SK-N-SH (cell line): ENCODE results near the gene SARDH. TPM values are rescaled to one million over a fixed set of nuclear protein-coding genes. Genes with fewer than 3 reads are reported as not detected.

Experiments
- CTCF ChIA-PET: fragments of 300-600, 350-600 bp; formaldehyde crosslinking; extraction: SDS; loops from one replicate; lab custom pipeline; 2021; lab: Yijun Ruan, JAX
- POLR2A ChIA-PET: fragments of 350-600 bp; sonication (Branson Sonifier 250); formaldehyde crosslinking; extraction: SDS; loops from one replicate; lab custom pipeline; 2020; ENCODE audit warnings: antibody characterized with exemption, inconsistent platforms; lab: Yijun Ruan, JAX
- DNase-seq: peaks from one replicate; pipeline ENCODE4 v3.0.0; 2012
- H2AFZ ChIP-seq: fragments of 200-600 bp; sonication (generic); 2 replicates; pipeline ENCODE4 v1.8.1; 2016; ENCODE audit warnings: antibody characterized with exemption, mild to moderate bottlenecking, low read depth
- H3F3A ChIP-seq: fragments of 200-600 bp; sonication (generic); replicated peaks from 2 replicates; pipeline ENCODE3; 2016; ENCODE audit warnings: antibody characterized with exemption, mild to moderate bottlenecking; ENCODE audit not compliant: insufficient read depth
- H3K27ac ChIP-seq, 2 experiments: fragments of 200-500 bp in 1 of 2; fragments of 200-600 bp in 1 of 2; sonication (Bioruptor generic) in 1 of 2; sonication (generic), shearing (Covaris generic) in 1 of 2; 2 replicates each; pipeline versions ENCODE4 v1.5.1 to v1.6.1; 2014 to 2016; ENCODE audit warnings: low read depth in 2 of 2, inconsistent platforms in 1 of 2, low read length in 1 of 2, mild to moderate bottlenecking in 1 of 2, mixed read lengths in 1 of 2
- H3K27me3 ChIP-seq: fragments of 200-600 bp; sonication (generic), shearing (Covaris generic); 2 replicates; pipeline ENCODE4 v1.6.1; 2016; ENCODE audit warnings: mixed run types; ENCODE audit not compliant: insufficient read depth
- H3K36me3 ChIP-seq, 2 experiments: fragments of 200-500 bp in 1 of 2; fragments of 200-600 bp in 1 of 2; sonication (Bioruptor generic) in 1 of 2; sonication (generic) in 1 of 2; replicated peaks in 1 of 2; 2 replicates each; pipeline versions ENCODE3 to v1.5.1; 2014 to 2016; ENCODE audit warnings: low read length in 1 of 2, mild to moderate bottlenecking in 1 of 2; ENCODE audit not compliant: insufficient read depth in 2 of 2, control insufficient read depth in 1 of 2
- H3K4me1 ChIP-seq, 2 experiments: fragments of 200-500 bp in 1 of 2; fragments of 200-600 bp in 1 of 2; sonication (Bioruptor generic) in 1 of 2; sonication (generic), shearing (Covaris generic) in 1 of 2; 2 replicates each; pipeline versions ENCODE4 v1.5.1 to v1.6.1; 2014 to 2016; ENCODE audit warnings: low read depth in 1 of 2, low read length in 1 of 2, mixed run types in 1 of 2; ENCODE audit not compliant: insufficient read depth in 2 of 2, control insufficient read depth in 1 of 2
- H3K4me2 ChIP-seq: fragments of 200-600 bp; sonication (generic), shearing (Covaris generic); 2 replicates; pipeline ENCODE4 v1.6.1; 2017; ENCODE audit warnings: mixed run types
- H3K4me3 ChIP-seq, 2 experiments: fragments of 200-500 bp in 1 of 2; fragments of 200-600 bp in 1 of 2; sonication (Bioruptor generic) in 1 of 2; sonication (generic), shearing (Covaris generic) in 1 of 2; 2 replicates each; pipeline versions ENCODE4 v1.5.1 to v1.8.1; 2014 to 2016; ENCODE audit warnings: low read depth in 2 of 2, inconsistent platforms in 1 of 2, low read length in 1 of 2, mild to moderate bottlenecking in 1 of 2, mixed read lengths in 1 of 2, moderate library complexity in 1 of 2
- H3K79me2 ChIP-seq: fragments of 200-600 bp; sonication (generic); 2 replicates; pipeline ENCODE4 v1.8.1; 2017; ENCODE audit warnings: mild to moderate bottlenecking; ENCODE audit not compliant: insufficient read depth
- H3K9ac ChIP-seq: fragments of 200-600 bp; sonication (generic); 2 replicates; pipeline ENCODE4 v1.6.1; 2017; ENCODE audit warnings: mixed run types
- H3K9me2 ChIP-seq: fragments of 200-600 bp; sonication (generic); 2 replicates; pipeline ENCODE4 v1.6.1; 2017; ENCODE audit warnings: mixed run types
- H3K9me3 ChIP-seq: fragments of 200-600 bp; sonication (generic); 2 replicates; pipeline ENCODE4 v1.6.1; 2017; ENCODE audit warnings: mixed run types, mild to moderate bottlenecking, moderate library complexity
- H4K20me1 ChIP-seq: fragments of 200-600 bp; sonication (generic); 2 replicates; pipeline ENCODE4 v1.6.1; 2017; ENCODE audit warnings: mild to moderate bottlenecking, mixed run types; ENCODE audit not compliant: insufficient read depth
- ELF1 ChIP-seq: IDR thresholded peaks from 2 replicates; pipeline ENCODE4 v1.4.0; 2012
- EP300 ChIP-seq, 2 experiments: IDR thresholded peaks; 2 replicates each; pipeline versions ENCODE4 v1.4.0 to v1.6.1; 2012; ENCODE audit warnings: borderline replicate concordance in 1 of 2, low read depth in 1 of 2, low read length in 1 of 2
- GABPA ChIP-seq: IDR thresholded peaks from 2 replicates; pipeline ENCODE4 v1.4.0; 2012; ENCODE audit warnings: low read depth, mild to moderate bottlenecking
- GATA2 ChIP-seq: sonication (generic); formaldehyde crosslinking; IDR thresholded peaks from 2 replicates; pipeline ENCODE4 v1.5.0; 2020; ENCODE audit warnings: mild to moderate bottlenecking, missing genetic modification reagents
- NFIC ChIP-seq: IDR thresholded peaks from 2 replicates; pipeline ENCODE4 v1.4.0; 2012; ENCODE audit warnings: borderline replicate concordance
- NRF1 ChIP-seq: IDR thresholded peaks from 2 replicates; pipeline ENCODE4 v1.6.1; 2012; ENCODE audit warnings: low read depth, mild to moderate bottlenecking, low read length
- RCOR1 ChIP-seq: fragments of 150-350 bp; IDR thresholded peaks from 2 replicates; pipeline ENCODE4 v1.6.1; 2017; ENCODE audit warnings: antibody characterized with exemption, low read length
- SIN3A ChIP-seq: IDR thresholded peaks from 2 replicates; pipeline ENCODE4 v1.6.1; 2012; ENCODE audit warnings: low read depth, mild to moderate bottlenecking, low read length, moderate library complexity, borderline replicate concordance
- TCF12 ChIP-seq: IDR thresholded peaks from 2 replicates; pipeline ENCODE4 v1.4.0; 2012
- WGBS: methylation state at CpG from one replicate; pipeline ENCODE4 v1.1.6; 2017; ENCODE audit warnings: low lambda C conversion rate; 5-methylcytosine and 5-hydroxymethylcytosine counted together
- polyA plus RNA-seq, 3 experiments: library from polyadenylated mRNA; depleted of rRNA; stranded (reverse); fragments of >200 nt; gene quantifications; 2 replicates each; pipeline ENCODE4 v1.2.3, GENCODE V29; 2012
- TF ChIP-seq, protein P1 (sequence below): fragments of 150-350 bp; IDR thresholded peaks from 2 replicates; pipeline ENCODE4 v1.6.1; 2016; ENCODE audit warnings: mild to moderate bottlenecking, low read depth, low read length
- TF ChIP-seq, protein P2 (sequence below): IDR thresholded peaks from 2 replicates; pipeline ENCODE4 v1.6.1; 2012; ENCODE audit warnings: mild to moderate bottlenecking, low read depth, low read length, moderate library complexity
- TF ChIP-seq, protein P3 (sequence below): fragments of 200-600 bp; sonication (generic); IDR thresholded peaks from 2 replicates; pipeline ENCODE4 v1.6.1; 2017; ENCODE audit warnings: antibody characterized with exemption, mild to moderate bottlenecking, moderate library complexity
- TF ChIP-seq, protein P4 (sequence below): IDR thresholded peaks from 2 replicates; pipeline ENCODE4 v1.4.0; 2012; ENCODE audit warnings: low read depth, borderline replicate concordance
- TF ChIP-seq, protein P5 (sequence below): IDR thresholded peaks from 2 replicates; pipeline ENCODE4 v1.4.0; 2012; ENCODE audit warnings: low read depth

Gene SARDH
- polyA plus RNA-seq, 1 of the 3 experiments (the other 2 are of a cell fraction), result 5.9 TPM

DNA sequence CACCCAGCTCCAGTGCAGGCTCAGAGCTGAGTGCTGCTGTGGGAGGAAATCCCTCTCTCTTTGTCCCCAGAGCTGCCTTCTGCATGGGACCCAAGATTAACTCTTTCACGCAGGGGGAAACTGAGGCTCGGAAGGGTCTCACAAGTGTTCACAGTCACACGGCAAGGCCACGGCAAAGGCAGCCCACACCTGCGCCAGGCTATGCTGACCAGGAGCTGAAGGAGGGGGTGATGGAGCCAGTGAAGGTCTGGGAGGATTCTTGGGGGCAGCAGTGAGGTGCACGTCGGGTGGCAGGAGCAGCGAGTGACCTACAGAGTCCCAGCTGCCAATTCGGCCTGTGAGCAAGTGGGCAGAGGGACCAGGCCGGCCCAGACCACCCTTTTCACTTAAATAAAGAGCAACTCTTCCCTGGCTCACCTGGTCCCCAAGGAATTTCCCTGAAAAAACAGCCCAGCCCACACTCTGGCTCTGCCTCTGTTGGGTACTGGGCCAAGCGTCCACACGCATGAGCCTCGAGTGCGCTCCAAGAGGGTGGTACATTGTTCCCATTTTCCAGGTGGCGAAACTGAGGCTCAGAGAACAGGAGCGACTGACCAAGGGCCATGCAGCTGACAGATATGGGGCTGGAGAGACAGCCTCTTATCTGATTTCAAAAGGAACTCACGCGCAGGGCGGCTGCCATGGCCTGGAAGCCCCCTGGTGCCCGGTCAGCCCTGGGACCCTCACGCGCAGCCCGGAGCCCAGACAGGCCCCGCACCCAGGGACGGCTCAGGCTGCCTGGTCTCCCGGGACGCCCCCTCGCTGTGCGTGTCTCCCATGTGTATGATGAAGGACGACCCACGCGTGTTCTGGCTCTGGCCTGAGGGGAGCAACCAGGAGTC, 28.2 kb downstream of the SARDH start:
- Histone ChIP-seq H3F3A (peaks cover 10% of the 10 kb centered on the region), H3K9me2 (no peaks in the 10 kb centered on the region), H3K9me3 (no peaks in the 10 kb centered on the region), H3K4me1 (peaks cover 11 to 20% of the 10 kb centered on the region in 2 experiments; a peak in 3 of 4 replicates), H3K36me3 (no peaks in the 10 kb centered on the region), H2AFZ (no peak overlapping the region), H3K27me3 (no peaks in the 10 kb centered on the region), H3K4me2 (no peak overlapping the region), H3K79me2 (no peaks in the 10 kb centered on the region), H3K9ac (no peak overlapping the region), H3K4me3 (no peak overlapping the region), H3K27ac (no peak overlapping the region; a peak in 1 of 4 replicates), H4K20me1 (no peaks in the 10 kb centered on the region)
- POLR2A ChIA-PET, result no interaction called here
- TF ChIP-seq, protein P1, sequence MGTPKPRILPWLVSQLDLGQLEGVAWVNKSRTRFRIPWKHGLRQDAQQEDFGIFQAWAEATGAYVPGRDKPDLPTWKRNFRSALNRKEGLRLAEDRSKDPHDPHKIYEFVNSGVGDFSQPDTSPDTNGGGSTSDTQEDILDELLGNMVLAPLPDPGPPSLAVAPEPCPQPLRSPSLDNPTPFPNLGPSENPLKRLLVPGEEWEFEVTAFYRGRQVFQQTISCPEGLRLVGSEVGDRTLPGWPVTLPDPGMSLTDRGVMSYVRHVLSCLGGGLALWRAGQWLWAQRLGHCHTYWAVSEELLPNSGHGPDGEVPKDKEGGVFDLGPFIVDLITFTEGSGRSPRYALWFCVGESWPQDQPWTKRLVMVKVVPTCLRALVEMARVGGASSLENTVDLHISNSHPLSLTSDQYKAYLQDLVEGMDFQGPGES, result no peak
- TF ChIP-seq, protein P2, sequence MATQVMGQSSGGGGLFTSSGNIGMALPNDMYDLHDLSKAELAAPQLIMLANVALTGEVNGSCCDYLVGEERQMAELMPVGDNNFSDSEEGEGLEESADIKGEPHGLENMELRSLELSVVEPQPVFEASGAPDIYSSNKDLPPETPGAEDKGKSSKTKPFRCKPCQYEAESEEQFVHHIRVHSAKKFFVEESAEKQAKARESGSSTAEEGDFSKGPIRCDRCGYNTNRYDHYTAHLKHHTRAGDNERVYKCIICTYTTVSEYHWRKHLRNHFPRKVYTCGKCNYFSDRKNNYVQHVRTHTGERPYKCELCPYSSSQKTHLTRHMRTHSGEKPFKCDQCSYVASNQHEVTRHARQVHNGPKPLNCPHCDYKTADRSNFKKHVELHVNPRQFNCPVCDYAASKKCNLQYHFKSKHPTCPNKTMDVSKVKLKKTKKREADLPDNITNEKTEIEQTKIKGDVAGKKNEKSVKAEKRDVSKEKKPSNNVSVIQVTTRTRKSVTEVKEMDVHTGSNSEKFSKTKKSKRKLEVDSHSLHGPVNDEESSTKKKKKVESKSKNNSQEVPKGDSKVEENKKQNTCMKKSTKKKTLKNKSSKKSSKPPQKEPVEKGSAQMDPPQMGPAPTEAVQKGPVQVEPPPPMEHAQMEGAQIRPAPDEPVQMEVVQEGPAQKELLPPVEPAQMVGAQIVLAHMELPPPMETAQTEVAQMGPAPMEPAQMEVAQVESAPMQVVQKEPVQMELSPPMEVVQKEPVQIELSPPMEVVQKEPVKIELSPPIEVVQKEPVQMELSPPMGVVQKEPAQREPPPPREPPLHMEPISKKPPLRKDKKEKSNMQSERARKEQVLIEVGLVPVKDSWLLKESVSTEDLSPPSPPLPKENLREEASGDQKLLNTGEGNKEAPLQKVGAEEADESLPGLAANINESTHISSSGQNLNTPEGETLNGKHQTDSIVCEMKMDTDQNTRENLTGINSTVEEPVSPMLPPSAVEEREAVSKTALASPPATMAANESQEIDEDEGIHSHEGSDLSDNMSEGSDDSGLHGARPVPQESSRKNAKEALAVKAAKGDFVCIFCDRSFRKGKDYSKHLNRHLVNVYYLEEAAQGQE, result no peak
- TF ChIP-seq, protein P3, sequence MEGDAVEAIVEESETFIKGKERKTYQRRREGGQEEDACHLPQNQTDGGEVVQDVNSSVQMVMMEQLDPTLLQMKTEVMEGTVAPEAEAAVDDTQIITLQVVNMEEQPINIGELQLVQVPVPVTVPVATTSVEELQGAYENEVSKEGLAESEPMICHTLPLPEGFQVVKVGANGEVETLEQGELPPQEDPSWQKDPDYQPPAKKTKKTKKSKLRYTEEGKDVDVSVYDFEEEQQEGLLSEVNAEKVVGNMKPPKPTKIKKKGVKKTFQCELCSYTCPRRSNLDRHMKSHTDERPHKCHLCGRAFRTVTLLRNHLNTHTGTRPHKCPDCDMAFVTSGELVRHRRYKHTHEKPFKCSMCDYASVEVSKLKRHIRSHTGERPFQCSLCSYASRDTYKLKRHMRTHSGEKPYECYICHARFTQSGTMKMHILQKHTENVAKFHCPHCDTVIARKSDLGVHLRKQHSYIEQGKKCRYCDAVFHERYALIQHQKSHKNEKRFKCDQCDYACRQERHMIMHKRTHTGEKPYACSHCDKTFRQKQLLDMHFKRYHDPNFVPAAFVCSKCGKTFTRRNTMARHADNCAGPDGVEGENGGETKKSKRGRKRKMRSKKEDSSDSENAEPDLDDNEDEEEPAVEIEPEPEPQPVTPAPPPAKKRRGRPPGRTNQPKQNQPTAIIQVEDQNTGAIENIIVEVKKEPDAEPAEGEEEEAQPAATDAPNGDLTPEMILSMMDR, result no peak
- TF ChIP-seq GABPA (no peak), NFIC (no peak), ELF1 (no peak), NRF1 (no peak), GATA2 (CRISPR knock-in tag) (no peak), RCOR1 (no peak), SIN3A (no peak), EP300 (IDR thresholded peaks at IDR 0.05; ENCODE audit: borderline replicate concordance in 1 of 2, low read depth in 1 of 2, low read length in 1 of 2) (no peak), TCF12 (no peak)
- TF ChIP-seq, protein P4, sequence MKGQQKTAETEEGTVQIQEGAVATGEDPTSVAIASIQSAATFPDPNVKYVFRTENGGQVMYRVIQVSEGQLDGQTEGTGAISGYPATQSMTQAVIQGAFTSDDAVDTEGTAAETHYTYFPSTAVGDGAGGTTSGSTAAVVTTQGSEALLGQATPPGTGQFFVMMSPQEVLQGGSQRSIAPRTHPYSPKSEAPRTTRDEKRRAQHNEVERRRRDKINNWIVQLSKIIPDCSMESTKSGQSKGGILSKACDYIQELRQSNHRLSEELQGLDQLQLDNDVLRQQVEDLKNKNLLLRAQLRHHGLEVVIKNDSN, result no peak
- TF ChIP-seq, protein P5, sequence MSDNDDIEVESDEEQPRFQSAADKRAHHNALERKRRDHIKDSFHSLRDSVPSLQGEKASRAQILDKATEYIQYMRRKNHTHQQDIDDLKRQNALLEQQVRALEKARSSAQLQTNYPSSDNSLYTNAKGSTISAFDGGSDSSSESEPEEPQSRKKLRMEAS, result no peak
- DNase-seq, result no peak
- WGBS, result 91% methylated on average over 28 of the region's 32 CpGs
- CTCF ChIA-PET, result interaction anchor here (1.0 to 9.3 kb wide), 7 partner anchors 9 to 45 kb away, joined by 3 to 83 read pairs (median 4); no protein-coding TSS in a partner anchor
